Endothelial cell of umbilical vein (primary cell): ENCODE measurements around the gene LIN54. TPM values are rescaled to one million over a fixed set of nuclear protein-coding genes. Genes with fewer than 3 reads are reported as not detected.

Experiments used
- BruUV-seq: library from RNA; stranded (reverse); fragments of 400-500 nt; replicated peaks from 2 replicates; lab custom pipeline; 2021; lab: Mats Ljungman, UMichigan
- CTCF ChIA-PET: fragments of 300-600, 350-600 bp; sonication (Branson Sonifier 250); formaldehyde crosslinking; loops from one replicate; lab custom pipeline; 2021; ENCODE audit warnings: antibody characterized with exemption, inconsistent platforms; lab: Charles Lee
- POLR2A ChIA-PET: fragments of 300-600, 350-600 bp; sonication (Branson Sonifier 250); formaldehyde crosslinking; loops from one replicate; lab custom pipeline; 2021; ENCODE audit warnings: antibody characterized with exemption, inconsistent platforms; lab: Charles Lee
- DNase-seq: peaks from one replicate; pipeline ENCODE4 v3.0.0-alpha.2; 2011; ENCODE audit warnings: low read depth, low spot score
- FAIRE-seq: peaks from 2 replicates; lab custom pipeline; 2011; peaks lifted over from hg19 to GRCh38; lab: Jason Lieb, UNC
- H2AFZ ChIP-seq: 2 replicates; pipeline ENCODE4 v1.6.0; 2012; ENCODE audit warnings: low read depth, low read length, control low read depth, inconsistent platforms
- H3K27ac ChIP-seq: 2 replicates; pipeline ENCODE4 v1.5.1; 2011; ENCODE audit warnings: low read depth, mild to moderate bottlenecking, control low read depth, low read length, moderate library complexity; ENCODE audit not compliant: insufficient read depth
- H3K27me3 ChIP-seq, 2 experiments: 2 replicates each; pipeline versions ENCODE4 v1.6.0 to v1.6.1; 2011; ENCODE audit warnings: low read length in 2 of 2, mixed read lengths in 1 of 2; ENCODE audit not compliant: control insufficient read depth in 2 of 2, insufficient read depth in 2 of 2
- H3K36me3 ChIP-seq, 2 experiments: 2 replicates in 1 of 2; 3 replicates in 1 of 2; pipeline ENCODE4 v1.5.1; 2011; ENCODE audit warnings: low read length in 2 of 2, mild to moderate bottlenecking in 1 of 2, moderate library complexity in 1 of 2; ENCODE audit not compliant: control insufficient read depth in 2 of 2, insufficient read depth in 2 of 2; ENCODE audit errors: extremely low read depth in 1 of 2
- H3K4me1 ChIP-seq: 3 replicates; pipeline ENCODE4 v1.5.1; 2011; ENCODE audit warnings: mild to moderate bottlenecking, low read length; ENCODE audit not compliant: control insufficient read depth, insufficient read depth; ENCODE audit errors: extremely low read depth
- H3K4me2 ChIP-seq: 2 replicates; pipeline ENCODE4 v1.6.1; 2011; ENCODE audit warnings: low read length, control low read depth, mixed read lengths; ENCODE audit not compliant: insufficient read depth
- H3K4me3 ChIP-seq, 3 experiments: fragments of 200-600 bp in 1 of 3; sonication (generic), shearing (Covaris generic) in 1 of 3; replicated peaks in 1 of 3; 2 replicates each; pipeline ENCODE4 v1.5.1; 2011 to 2016; ENCODE audit warnings: control low read depth in 3 of 3, low read length in 3 of 3, mild to moderate bottlenecking in 2 of 3, inconsistent platforms in 1 of 3, low read depth in 1 of 3, moderate library complexity in 1 of 3; ENCODE audit not compliant: insufficient read depth in 1 of 3
- H3K79me2 ChIP-seq: 2 replicates; pipeline ENCODE4 v1.6.0; 2012; ENCODE audit warnings: low read length, inconsistent platforms; ENCODE audit not compliant: control insufficient read depth, insufficient read depth
- H3K9ac ChIP-seq: replicated peaks from 2 replicates; pipeline ENCODE3; 2011; ENCODE audit warnings: low read length, control low read depth; ENCODE audit not compliant: insufficient read depth; ENCODE audit errors: extremely low read depth
- H3K9me1 ChIP-seq: replicated peaks from 3 replicates; pipeline ENCODE4 v1.6.0; 2011; ENCODE audit warnings: mild to moderate bottlenecking, low read length; ENCODE audit not compliant: control insufficient read depth, insufficient read depth; ENCODE audit errors: extremely low read depth
- H3K9me3 ChIP-seq: replicated peaks from 2 replicates; pipeline ENCODE4 v1.5.1; 2012; ENCODE audit warnings: low read length, inconsistent platforms; ENCODE audit not compliant: control insufficient read depth, insufficient read depth
- H4K20me1 ChIP-seq: replicated peaks from 2 replicates; pipeline ENCODE3; 2011; ENCODE audit warnings: mild to moderate bottlenecking, low read length; ENCODE audit not compliant: control insufficient read depth, insufficient read depth; ENCODE audit errors: extremely low read depth
- CTCF ChIP-seq, 2 donors: IDR thresholded peaks; 1 replicate in 1 of 2; 2 replicates in 1 of 2; pipeline ENCODE4 v1.5.1; 2011; ENCODE audit warnings: low read length in 2 of 2, mild to moderate bottlenecking in 2 of 2, moderate library complexity in 2 of 2, control low read depth in 1 of 2, inconsistent platforms in 1 of 2, low read depth in 1 of 2; ENCODE audit not compliant: insufficient read depth in 1 of 2; ENCODE audit errors: extremely low read depth in 1 of 2
- EZH2 ChIP-seq: IDR thresholded peaks from 2 replicates; pipeline ENCODE4 v1.6.1; 2012; ENCODE audit warnings: borderline replicate concordance, low read depth, mild to moderate bottlenecking, moderate library complexity, low read length, inconsistent platforms; ENCODE audit not compliant: severe bottlenecking
- FOS ChIP-seq: IDR thresholded peaks from 2 replicates; pipeline ENCODE4 v1.6.1; 2011; ENCODE audit warnings: mild to moderate bottlenecking, low read length, moderate library complexity, borderline replicate concordance; ENCODE audit not compliant: insufficient read depth
- GATA2 ChIP-seq: IDR thresholded peaks from 2 replicates; pipeline ENCODE4 v1.7.0; 2011; ENCODE audit warnings: low read depth, mild to moderate bottlenecking, moderate library complexity, mixed read lengths, low read length; ENCODE audit not compliant: insufficient read length, insufficient read depth
- JUN ChIP-seq: IDR thresholded peaks from 2 replicates; pipeline ENCODE4 v1.6.1; 2011; ENCODE audit warnings: borderline replicate concordance, low read depth; ENCODE audit not compliant: insufficient read length, insufficient read depth
- MAX ChIP-seq: IDR thresholded peaks from 2 replicates; pipeline ENCODE4 v1.6.1; 2011; ENCODE audit not compliant: insufficient read depth, insufficient read length
- MYC ChIP-seq: IDR thresholded peaks from one replicate; pipeline ENCODE4 v1.6.1; 2011; ENCODE audit warnings: mild to moderate bottlenecking, low read depth, low read length
- POLR2A ChIP-seq: IDR thresholded peaks from 2 replicates; pipeline ENCODE4 v1.6.1; 2012; ENCODE audit warnings: low read depth, mild to moderate bottlenecking, control low read depth, low read length
- POLR2AphosphoS5 ChIP-seq: IDR thresholded peaks from 2 replicates; pipeline ENCODE4 v1.6.1; 2012; ENCODE audit warnings: low read depth, mild to moderate bottlenecking, control low read depth, low read length, moderate library complexity; ENCODE audit not compliant: insufficient read depth
- dilution Hi-C: fragments of 300-500 bp; cut with MboI; formaldehyde crosslinking; loops from one replicate; pipeline ENCODE4 v1.15.0; 2019; ENCODE audit warnings: low sequenced_read_pairs; ENCODE audit not compliant: extremely low pct_ligation_motif_present
- intact Hi-C: fragments of 100-400 bp; cut with micrococcal nuclease; formaldehyde crosslinking; loops from one replicate; pipeline ENCODE4 v1.10.0; 2022
- polyA plus RNA-seq, 4 experiments: library from polyadenylated mRNA; depleted of rRNA in 3 of 4; stranded (reverse) in 3 of 4; unstranded in 1 of 4; fragments of >200 nt; gene quantifications; 2 replicates each; pipeline versions ENCODE4 v1.2.1 to v1.2.3, GENCODE V29; 2011 to 2012; ENCODE audit warnings: missing spikeins in 1 of 4
- total RNA-seq: library from RNA; stranded (reverse); gene quantifications from 2 replicates; pipeline ENCODE4 v1.2.3, GENCODE V29; 2021

LIN54 gene
- total and polyA plus RNA-seq, 2 donors (not counting 3 experiments of a cell fraction or from before 2014, with no cell fraction given): 6.2 to 15.7 TPM

- no peaks in the 10 kb centered on the region for H3K27me3 ChIP-seq
- peak overlapping the region; percentile 85 for H3K4me2 ChIP-seq
- TF ChIP-seq GATA2: no peak
- TF ChIP-seq MYC: no peak
- TF ChIP-seq MAX: no peak
- TF ChIP-seq CTCF (IDR thresholded peaks at IDR 0.05; ENCODE audit: extremely low read depth in 1 of 2, insufficient read depth in 1 of 2, low read depth in 1 of 2, low read length in 2 of 2): no peak
- no peak for TF ChIP-seq EZH2
- no peak for TF ChIP-seq POLR2A
- no peak for TF ChIP-seq JUN
- no peak for TF ChIP-seq FOS
- TF ChIP-seq POLR2AphosphoS5: no peak
- peaks cover 19% of the 10 kb centered on the region for H3K4me1 ChIP-seq
- dilution Hi-C loops: no loop called here
- ChIA-PET POLR2A (no interaction called here), CTCF (interaction anchor here (1.2 to 3.1 kb wide), 6 partner anchors 21 to 268 kb away, joined by 3 to 32 read pairs (median 10); partner anchors contain the start of gene COPS4)
- H4K20me1 ChIP-seq: no peaks in the 10 kb centered on the region
- DNase-seq (no peak), FAIRE-seq (no peak)
- H3K36me3 ChIP-seq: no peaks in the 10 kb centered on the region
- peaks cover 24% of the 10 kb centered on the region for H3K79me2 ChIP-seq
- BruUV-seq: no TSS peak
- H3K4me3 ChIP-seq: peak overlapping the region in 1 of 3 experiments; percentile 68
- H3K9ac ChIP-seq: no peak overlapping the region
- no peaks in the 10 kb centered on the region for H3K9me1 ChIP-seq
- H3K27ac ChIP-seq: no peak overlapping the region
- H3K9me3 ChIP-seq: no peaks in the 10 kb centered on the region
- intact Hi-C loops: loop anchor here (1.0 to 5.0 kb wide), 7 partner anchors 20 to 582 kb away; partner anchors contain the start of genes ENOPH1, HNRNPDL and THAP9
- H2AFZ ChIP-seq: peak overlapping the region; percentile 57
Observed at GRCh38 chr4:83013902-83014301, 3.3 kb upstream of the LIN54 start.
